K562 (cell line): ENCODE measurements around the gene PPARG. TPM values are rescaled to one million over a fixed set of nuclear protein-coding genes. Genes with fewer than 3 reads are reported as not detected.

ENCODE experiments used
- ATAC-seq: fragments of 200-7000 bp; cut with Tn5 transposase; 3 replicates; pipeline ENCODE4 v1.9.1; 2020; ENCODE audit warnings: moderate library complexity
- BruUV-seq: library from RNA; stranded (reverse); fragments of 400-500 nt; replicated peaks from 2 replicates; lab custom pipeline; 2021; lab: Mats Ljungman, UMichigan
- CTCF ChIA-PET: fragments of 300-600 bp; formaldehyde crosslinking; extraction: SDS; loops from one replicate; lab custom pipeline; 2021; ENCODE audit warnings: low intra/inter-chr PET ratio; lab: Yijun Ruan, JAX
- POLR2A ChIA-PET: fragments of 300-600, 350-650 bp; sonication (Branson Sonifier 250); formaldehyde crosslinking; extraction: SDS; loops from one replicate; lab custom pipeline; 2021; ENCODE audit warnings: antibody characterized with exemption, inconsistent platforms; lab: Yijun Ruan, JAX
- DNase-seq, 4 experiments: peaks; one replicate each; pipeline versions ENCODE4 v3.0.0 to v3.0.0-alpha.2; 2011 to 2018; ENCODE audit warnings: low spot score in 3 of 4, mixed read lengths in 3 of 4; ENCODE audit errors: extremely low read depth in 1 of 4
- FAIRE-seq: peaks from 2 replicates; lab custom pipeline; 2011; peaks lifted over from hg19 to GRCh38; lab: Jason Lieb, UNC
- H2AFZ ChIP-seq: 2 replicates; pipeline ENCODE4 v1.6.0; 2011; ENCODE audit warnings: low read depth, low read length, control low read depth, inconsistent platforms
- H3K27ac ChIP-seq: fragments of 200-600 bp; 3 replicates; pipeline ENCODE4 v1.8.0; 2011; ENCODE audit warnings: low read depth, mild to moderate bottlenecking, control low read depth, inconsistent platforms, low read length, moderate library complexity, mixed read lengths; ENCODE audit errors: extremely low read depth
- H3K27me3 ChIP-seq, 2 experiments: fragments of 300-600 bp in 1 of 2; 2 replicates in 1 of 2; 3 replicates in 1 of 2; pipeline versions ENCODE4 v1.6.0 to v1.8.0; 2011; ENCODE audit warnings: inconsistent platforms in 2 of 2, low read length in 2 of 2, mild to moderate bottlenecking in 1 of 2, mixed read lengths in 1 of 2, moderate library complexity in 1 of 2; ENCODE audit not compliant: control insufficient read depth in 2 of 2, insufficient read depth in 2 of 2
- H3K36me3 ChIP-seq: fragments of 300-600 bp; 3 replicates; pipeline ENCODE4 v1.8.0; 2011; ENCODE audit warnings: mild to moderate bottlenecking, low read length, inconsistent platforms; ENCODE audit not compliant: control insufficient read depth, insufficient read depth
- H3K4me1 ChIP-seq, 2 experiments: fragments of 200-600 bp in 1 of 2; replicated peaks in 1 of 2; 2 replicates in 1 of 2; 3 replicates in 1 of 2; pipeline versions ENCODE4 v1.5.1 to v1.8.0; 2011; ENCODE audit warnings: inconsistent platforms in 2 of 2, low read length in 2 of 2, mild to moderate bottlenecking in 1 of 2, mixed read lengths in 1 of 2, moderate library complexity in 1 of 2; ENCODE audit not compliant: control insufficient read depth in 2 of 2, insufficient read depth in 2 of 2
- H3K4me2 ChIP-seq: 2 replicates; pipeline ENCODE4 v1.6.1; 2011; ENCODE audit warnings: low read length, control low read depth, inconsistent platforms, mixed read lengths; ENCODE audit not compliant: insufficient read depth
- H3K4me3 ChIP-seq: fragments of 200-600 bp; sonication (generic), shearing (Covaris generic); 2 replicates; pipeline ENCODE4 v1.5.1; 2016; ENCODE audit warnings: control low read depth, inconsistent platforms
- H3K79me2 ChIP-seq: fragments of 200-600 bp; 3 replicates; pipeline ENCODE4 v1.8.0; 2011; ENCODE audit warnings: low read length, inconsistent platforms; ENCODE audit not compliant: control insufficient read depth, insufficient read depth
- H3K9ac ChIP-seq, 2 experiments: 2 replicates each; pipeline versions ENCODE4 v1.6.0 to v1.6.1; 2011; ENCODE audit warnings: low read depth in 2 of 2, low read length in 2 of 2, control low read depth in 1 of 2, inconsistent platforms in 1 of 2, mild to moderate bottlenecking in 1 of 2, mixed read lengths in 1 of 2; ENCODE audit not compliant: insufficient read depth in 1 of 2
- H3K9me1 ChIP-seq: one replicate; pipeline ENCODE4 v1.6.0; 2011; ENCODE audit warnings: inconsistent platforms, mild to moderate bottlenecking, low read length, moderate library complexity; ENCODE audit not compliant: control insufficient read depth, insufficient read depth
- H3K9me3 ChIP-seq: replicated peaks from 2 replicates; pipeline ENCODE4 v1.5.1; 2011; ENCODE audit warnings: low read depth, low read length, inconsistent platforms; ENCODE audit not compliant: control insufficient read depth, insufficient read depth
- H4K20me1 ChIP-seq: replicated peaks from 2 replicates; pipeline ENCODE4 v1.6.1; 2011; ENCODE audit warnings: low read length, inconsistent platforms, mixed read lengths; ENCODE audit not compliant: control insufficient read depth, insufficient read depth
- C11orf30 ChIP-seq: fragments of 450-650 bp; IDR thresholded peaks from 2 replicates; pipeline ENCODE4 v1.6.1; 2016; ENCODE audit warnings: low read depth, mild to moderate bottlenecking
- CEBPB ChIP-seq: fragments of 450-650 bp; IDR thresholded peaks from 2 replicates; pipeline ENCODE4 v1.6.1; 2016; ENCODE audit warnings: missing genetic modification characterization, missing compliant biosample characterization
- ETS2 ChIP-seq: IDR thresholded peaks from 2 replicates; pipeline ENCODE4 v1.6.1; 2016; ENCODE audit warnings: borderline replicate concordance, missing genetic modification characterization, mild to moderate bottlenecking, moderate library complexity, missing compliant biosample characterization; ENCODE audit not compliant: poor library complexity, severe bottlenecking
- HMBOX1 ChIP-seq: sonication (generic); IDR thresholded peaks from 2 replicates; pipeline ENCODE4 v1.6.1; 2016
- KDM4B ChIP-seq, 2 experiments: fragments of 450-650 bp in 1 of 2; sonication (generic) in 1 of 2; IDR thresholded peaks; 2 replicates each; pipeline ENCODE4 v1.6.1; 2016 to 2017; ENCODE audit warnings: borderline replicate concordance in 2 of 2, antibody characterized with exemption in 1 of 2, low read depth in 1 of 2, mild to moderate bottlenecking in 1 of 2
- MAFF ChIP-seq: IDR thresholded peaks from 2 replicates; pipeline ENCODE4 v1.6.1; 2012; ENCODE audit warnings: low read length, improper control_type of control experiment
- MAFG ChIP-seq: fragments of 450-650 bp; conservative IDR thresholded peaks from 2 replicates; pipeline ENCODE4 v1.6.1; 2016; ENCODE audit warnings: missing genetic modification characterization, missing compliant biosample characterization
- MAFK ChIP-seq: IDR thresholded peaks from 2 replicates; pipeline ENCODE4 v1.6.1; 2011; ENCODE audit warnings: low read length, improper control_type of control experiment
- MLLT1 ChIP-seq, 2 experiments: fragments of 450-650 bp; IDR thresholded peaks; 2 replicates each; pipeline ENCODE4 v1.6.1; 2016
- ZNF316 ChIP-seq: fragments of 450-650 bp; IDR thresholded peaks from 2 replicates; pipeline ENCODE4 v1.6.1; 2016
- WGBS: fragments of 100-300 bp; shearing (Covaris generic); methylation state at CpG from one replicate; pipeline ENCODE4 v1.1.6; 2016; ENCODE audit warnings: low coverage, mixed read lengths; ENCODE audit not compliant: insufficient coverage; ENCODE audit errors: missing lambda C conversion rate; 5-methylcytosine and 5-hydroxymethylcytosine counted together
- in situ Hi-C: fragments of 300-500 bp; cut with MboI; formaldehyde crosslinking; loops from 4 replicates; pipeline ENCODE4 v1.15.0; 2018; ENCODE audit warnings: inconsistent platforms, mixed read lengths
- intact Hi-C: fragments of 100-400 bp; cut with micrococcal nuclease; formaldehyde crosslinking; loops from 2 replicates; pipeline ENCODE4 v1.14.2; 2022
- polyA plus RNA-seq, 8 experiments: library from polyadenylated mRNA; depleted of rRNA in 4 of 8; stranded (reverse) in 5 of 8; unstranded in 3 of 8; fragments of >200 nt; fragmentation: Nextera tagmentation in 2 of 8; fragmentation: Illumina TruSeq in 1 of 8; extraction: Ambion mirVana in 2 of 8; extraction: Trizol in 1 of 8; gene quantifications; 2 replicates each; pipeline versions ENCODE4 v1.2.1 to v1.2.3, GENCODE V29; 2011 to 2014; ENCODE audit warnings: inconsistent platforms in 1 of 8, missing spikeins in 1 of 8
- total RNA-seq, 7 experiments: library from RNA; depleted of rRNA in 6 of 7; stranded (reverse); fragments of >200 nt in 6 of 7; fragmentation: Illumina TruSeq in 2 of 7; extraction: Trizol in 2 of 7; gene quantifications; 2 replicates each; pipeline versions ENCODE4 v1.2.1 to v1.2.3, GENCODE V29; 2011 to 2021; ENCODE audit warnings: low replicate concordance in 1 of 7

Gene PPARG
- total and polyA plus RNA-seq, 9 of the 15 experiments (the other 6 are each of a cell fraction or from before 2014, with no cell fraction given), result not detected

- 0 out of 2 replicates have a peak, but pooled peaks have one; percentile 26 for TF ChIP-seq CEBPB
- TF ChIP-seq ETS2 (tag), result no peak
- TF ChIP-seq MLLT1 (IDR thresholded peaks at IDR 0.05), result no peak
- peak; percentile 71 for TF ChIP-seq MAFF
- TF ChIP-seq ZNF316, result peak; percentile 91
- TF ChIP-seq C11orf30, result peak; percentile 86
- TF ChIP-seq MAFG (tag), result peak; percentile 95
- peak; percentile 66 for TF ChIP-seq MAFK
- 0 out of 2 replicates have a peak, but pooled peaks have one; percentile 12 for TF ChIP-seq HMBOX1
- no peak for TF ChIP-seq KDM4B (IDR thresholded peaks at IDR 0.05; ENCODE audit: borderline replicate concordance in 2 of 2, low read depth in 1 of 2)
- H3K4me1 ChIP-seq, result 0 out of 5 replicates have a peak, but pooled peaks cover 0 to 4% of the 10 kb centered on the region in 2 experiments
- no TSS peak for BruUV-seq
- intact Hi-C loops, result no loop called here
- H3K4me2 ChIP-seq, result no peak overlapping the region
- H4K20me1 ChIP-seq, result no peaks in the 10 kb centered on the region
- H3K9me1 ChIP-seq, result no peaks in the 10 kb centered on the region
- DNase-seq (peak in 1 of 4 experiments; percentile 3), ATAC-seq (no peak), FAIRE-seq (no peak)
- peaks cover 0 to 10% of the 10 kb centered on the region in 2 experiments; a peak in 1 of 5 replicates for H3K27me3 ChIP-seq
- no peak overlapping the region for H3K4me3 ChIP-seq
- H3K36me3 ChIP-seq, result no peaks in the 10 kb centered on the region
- ChIA-PET CTCF (no interaction called here), POLR2A (interaction anchor here (1.1 to 1.2 kb wide), 2 partner anchors 18 to 24 kb away, joined by 3 to 6 read pairs; no protein-coding TSS in a partner anchor)
- no peak overlapping the region for H3K27ac ChIP-seq
- H3K9ac ChIP-seq, result no peak overlapping the region
- H2AFZ ChIP-seq, result no peak overlapping the region
- no peaks in the 10 kb centered on the region; the same call in 1 of the 2 replicates for H3K9me3 ChIP-seq
- H3K79me2 ChIP-seq, result no peaks in the 10 kb centered on the region
- in situ Hi-C loops, result no loop called here
- WGBS, result 1% methylated on average over 10 of the region's 10 CpGs
Measured at GRCh38 chr3:12253516-12254343, 35.1 kb upstream of the PPARG start.
